D721Med (cell line): Measurements from ENCODE around the gene SORBS1.

Experiments
- DNase-seq: peaks from one replicate; pipeline ENCODE4 v3.0.0; 2011; ENCODE audit warnings: low spot score; ENCODE audit not compliant: insufficient read length
- FAIRE-seq: peaks from 2 replicates; lab custom pipeline; 2011; peaks lifted over from hg19 to GRCh38; lab: Jason Lieb, UNC
- TF ChIP-seq, protein P1 (sequence below): IDR thresholded peaks from 2 replicates; pipeline ENCODE4 v1.5.1; 2012; ENCODE audit warnings: mild to moderate bottlenecking, control low read depth; ENCODE audit not compliant: insufficient read depth; ENCODE audit errors: missing control alignments

SORBS1 gene

DNA sequence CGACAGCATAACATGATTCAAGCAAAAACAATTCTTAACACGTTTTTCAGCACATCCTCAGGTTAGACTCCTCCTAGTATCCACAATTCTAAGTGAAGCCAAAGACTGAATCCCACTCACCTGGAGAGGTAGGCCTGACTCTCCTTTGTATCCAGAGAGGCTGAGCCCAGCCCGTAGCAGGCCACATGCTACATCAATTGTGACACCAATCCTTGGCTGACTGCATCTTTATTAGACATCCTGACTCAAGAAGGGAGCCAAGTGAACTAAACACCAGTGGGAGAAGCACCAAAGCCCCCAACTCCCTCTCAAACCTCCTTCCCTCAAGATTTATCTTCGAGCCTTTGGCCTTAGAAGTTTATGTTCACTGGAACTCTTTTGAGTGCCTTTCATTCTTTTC lies 144.9 kb downstream of the SORBS1 start:
- TF ChIP-seq, protein P1, sequence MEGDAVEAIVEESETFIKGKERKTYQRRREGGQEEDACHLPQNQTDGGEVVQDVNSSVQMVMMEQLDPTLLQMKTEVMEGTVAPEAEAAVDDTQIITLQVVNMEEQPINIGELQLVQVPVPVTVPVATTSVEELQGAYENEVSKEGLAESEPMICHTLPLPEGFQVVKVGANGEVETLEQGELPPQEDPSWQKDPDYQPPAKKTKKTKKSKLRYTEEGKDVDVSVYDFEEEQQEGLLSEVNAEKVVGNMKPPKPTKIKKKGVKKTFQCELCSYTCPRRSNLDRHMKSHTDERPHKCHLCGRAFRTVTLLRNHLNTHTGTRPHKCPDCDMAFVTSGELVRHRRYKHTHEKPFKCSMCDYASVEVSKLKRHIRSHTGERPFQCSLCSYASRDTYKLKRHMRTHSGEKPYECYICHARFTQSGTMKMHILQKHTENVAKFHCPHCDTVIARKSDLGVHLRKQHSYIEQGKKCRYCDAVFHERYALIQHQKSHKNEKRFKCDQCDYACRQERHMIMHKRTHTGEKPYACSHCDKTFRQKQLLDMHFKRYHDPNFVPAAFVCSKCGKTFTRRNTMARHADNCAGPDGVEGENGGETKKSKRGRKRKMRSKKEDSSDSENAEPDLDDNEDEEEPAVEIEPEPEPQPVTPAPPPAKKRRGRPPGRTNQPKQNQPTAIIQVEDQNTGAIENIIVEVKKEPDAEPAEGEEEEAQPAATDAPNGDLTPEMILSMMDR: no peak
- DNase-seq (no peak), FAIRE-seq (no peak)

- TF ChIP-seq, protein P1: no peak
- FAIRE-seq (no peak), DNase-seq (no peak)
These were observed 145.5 kb downstream of the SORBS1 start for GRCh38 chr10:95415621-95416031.

DNA sequence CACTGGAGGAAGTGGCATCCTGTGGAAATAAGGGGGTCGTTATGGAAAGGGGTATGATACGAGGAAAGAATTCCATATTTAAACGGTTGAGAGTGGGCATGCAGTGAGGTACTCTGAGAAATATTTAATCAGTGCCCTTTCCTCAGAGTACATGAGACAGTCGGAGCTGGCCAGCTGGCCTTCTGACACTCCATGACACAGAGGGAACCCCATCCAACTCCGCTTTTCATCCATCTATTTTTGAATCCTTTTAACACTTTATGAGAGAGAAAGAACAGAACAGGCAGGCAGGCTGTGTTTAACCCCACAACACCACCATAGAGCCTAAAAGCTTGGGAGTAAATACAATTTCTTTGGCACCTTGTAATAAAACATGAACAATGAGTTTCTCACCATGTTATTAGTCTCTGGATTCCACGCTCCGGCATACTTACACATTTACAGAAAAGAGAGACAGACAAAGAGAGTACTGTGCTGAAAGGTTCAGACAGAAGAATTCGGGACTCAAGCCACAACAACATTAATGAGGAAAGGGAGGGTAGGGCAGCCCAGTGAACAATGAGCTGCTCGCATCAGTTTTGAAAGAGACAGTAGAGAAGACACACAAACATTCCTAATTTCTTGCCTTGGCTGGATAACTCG lies 146.2 kb downstream of the SORBS1 start:
- TF ChIP-seq, protein P1: no peak
- DNase-seq: no peak
- FAIRE-seq: no peak

DNA sequence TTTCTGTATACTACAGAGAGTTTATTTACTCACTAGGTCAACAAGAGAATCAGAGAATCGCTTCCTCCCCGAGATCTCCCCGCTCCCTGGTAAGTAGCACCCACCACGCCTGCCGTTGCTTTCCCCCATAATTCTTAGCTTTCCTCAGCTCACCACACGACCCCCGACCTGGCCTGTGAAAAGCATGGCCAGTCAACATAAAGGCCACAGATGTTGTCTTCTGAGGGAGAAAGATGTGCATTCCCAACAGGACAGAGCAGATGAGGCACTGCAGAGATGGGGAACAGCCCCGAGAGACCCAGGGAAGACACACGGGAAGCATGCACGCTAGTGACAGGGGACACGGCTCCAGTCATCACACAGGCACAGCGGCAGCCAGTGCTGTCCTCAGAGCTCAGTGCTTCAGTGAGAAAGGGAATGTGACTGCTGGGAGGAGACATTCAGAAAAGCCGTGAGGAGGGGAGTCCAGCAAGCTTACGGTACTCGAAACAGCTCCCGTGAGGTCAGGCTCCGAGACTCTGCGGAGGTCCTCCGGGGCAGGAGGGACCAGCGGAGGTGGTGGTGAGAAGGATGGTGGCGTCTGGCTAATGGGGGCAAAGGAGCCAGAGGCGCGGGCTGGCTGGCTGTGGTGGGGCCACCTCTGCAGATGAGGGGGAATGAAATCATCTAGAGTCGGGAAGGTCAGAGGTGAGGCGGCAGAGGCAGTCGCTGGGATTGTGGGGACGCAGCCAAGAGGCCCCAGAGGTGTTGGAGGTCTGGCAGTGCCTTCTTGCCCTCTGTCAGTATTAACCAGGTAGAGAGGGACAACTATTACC lies 146.9 kb downstream of the SORBS1 start:
- no peak for DNase-seq
- FAIRE-seq: no peak
- TF ChIP-seq, protein P1: no peak

- FAIRE-seq (no peak), DNase-seq (no peak)
- TF ChIP-seq, protein P1: no peak
These were observed 147.6 kb downstream of the SORBS1 start for GRCh38 chr10:95413588-95413987.

- FAIRE-seq (no peak), DNase-seq (no peak)
- TF ChIP-seq, protein P1: no peak
These were observed 149.5 kb downstream of the SORBS1 start for GRCh38 chr10:95411635-95412034.
